ENCODE results near the gene USP3. TPM values are rescaled to one million over a fixed set of nuclear protein-coding genes. Genes with fewer than 3 reads are reported as not detected.

Gene USP3
- total and polyA plus RNA-seq, 2 donors (not counting 3 experiments of a cell fraction or from before 2014, with no cell fraction given), result 18.8 to 52.4 TPM

DNA sequence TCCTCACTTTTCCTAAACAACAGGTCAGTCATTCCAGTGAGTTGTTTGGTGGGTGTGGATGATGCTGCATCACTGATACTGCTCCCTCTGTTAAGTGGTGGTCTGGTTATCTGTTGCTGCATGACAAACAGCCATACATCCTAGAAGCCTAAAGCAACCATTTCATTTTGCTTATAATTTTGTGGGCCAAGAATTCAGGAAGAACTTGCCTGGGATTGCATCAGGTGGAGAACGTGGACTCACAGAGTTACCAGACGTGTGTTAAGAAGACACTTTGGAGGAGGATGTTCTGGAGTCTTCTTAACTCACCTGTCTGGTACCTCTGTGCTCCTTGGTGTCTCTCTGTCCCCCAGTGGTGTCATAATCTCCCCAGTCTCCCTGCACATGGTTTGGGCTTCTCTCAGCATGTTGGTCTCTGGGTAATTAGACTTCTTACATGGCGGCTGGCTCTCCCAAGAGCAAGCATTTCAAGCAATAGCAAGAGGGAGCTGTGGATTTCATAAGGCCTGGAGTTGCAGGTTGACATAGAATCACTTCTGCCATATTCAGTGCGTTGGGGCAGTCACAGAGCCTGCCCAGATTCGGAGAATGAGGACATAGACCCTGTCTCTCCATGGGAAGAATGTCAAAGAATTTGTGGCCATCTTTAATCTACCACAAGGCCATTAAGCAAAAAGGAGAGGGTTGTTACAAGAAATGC, 20.1 kb downstream of the USP3 start:
- ChIA-PET POLR2A (no interaction called here), CTCF (interaction anchor here (0.8 to 1.9 kb wide), 3 partner anchors 9 to 37 kb away, joined by 3 to 7 read pairs (median 5); no protein-coding TSS in a partner anchor)
- intact Hi-C loops (cut with micrococcal nuclease), result no loop called here
- no peak overlapping the region for H3K27ac ChIP-seq (ENCODE audit: insufficient read depth, low read depth, low read length)
- H3K9me1 ChIP-seq (replicated peaks; ENCODE audit: control insufficient read depth, extremely low read depth, insufficient read depth, low read length), result no peaks in the 10 kb centered on the region
- no peaks in the 10 kb centered on the region for H3K36me3 ChIP-seq (ENCODE audit: control insufficient read depth in 2 of 2, extremely low read depth in 1 of 2, insufficient read depth in 2 of 2, low read length in 2 of 2)
- peaks cover 10% of the 10 kb centered on the region for H3K4me1 ChIP-seq (ENCODE audit: control insufficient read depth, extremely low read depth, insufficient read depth, low read length)
- peaks cover 97% of the 10 kb centered on the region for H3K79me2 ChIP-seq (ENCODE audit: control insufficient read depth, insufficient read depth, low read length)
- H4K20me1 ChIP-seq (replicated peaks; ENCODE audit: control insufficient read depth, extremely low read depth, insufficient read depth, low read length), result peaks cover 4% of the 10 kb centered on the region
- H3K27me3 ChIP-seq (ENCODE audit: control insufficient read depth in 2 of 2, insufficient read depth in 2 of 2, low read length in 2 of 2), result no peaks in the 10 kb centered on the region
- FAIRE-seq (no peak), DNase-seq (ENCODE audit: low read depth, low spot score) (no peak)
- dilution Hi-C loops (cut with MboI; ENCODE audit: extremely low pct_ligation_motif_present, low sequenced_read_pairs), result no loop called here
- H3K4me2 ChIP-seq (ENCODE audit: insufficient read depth, low read length), result no peak overlapping the region
- no peak overlapping the region for H3K9ac ChIP-seq (replicated peaks; ENCODE audit: extremely low read depth, insufficient read depth, low read length)
- no peak overlapping the region for H2AFZ ChIP-seq (ENCODE audit: low read depth, low read length)
- no TSS peak for BruUV-seq (replicated peaks)
- H3K4me3 ChIP-seq (replicated peaks in 1 of 3; ENCODE audit: insufficient read depth in 1 of 3, low read depth in 1 of 3, low read length in 3 of 3), result no peak overlapping the region
- no peaks in the 10 kb centered on the region for H3K9me3 ChIP-seq (replicated peaks; ENCODE audit: control insufficient read depth, insufficient read depth, low read length)
- TF ChIP-seq JUN (IDR thresholded peaks at IDR 0.05; ENCODE audit: borderline replicate concordance, insufficient read depth, insufficient read length, low read depth) (no peak), GATA2 (IDR thresholded peaks at IDR 0.05; ENCODE audit: insufficient read depth, insufficient read length, low read depth, low read length) (no peak), FOS (IDR thresholded peaks at IDR 0.05; ENCODE audit: borderline replicate concordance, insufficient read depth, low read length) (no peak), MYC (IDR thresholded peaks at IDR 0.05; ENCODE audit: low read depth, low read length) (no peak), POLR2AphosphoS5 (IDR thresholded peaks at IDR 0.05; ENCODE audit: insufficient read depth, low read depth, low read length) (no peak), POLR2A (IDR thresholded peaks at IDR 0.05; ENCODE audit: low read depth, low read length) (no peak), CTCF (IDR thresholded peaks at IDR 0.05; ENCODE audit: extremely low read depth in 1 of 2, insufficient read depth in 1 of 2, low read depth in 1 of 2, low read length in 2 of 2) (no peak), EZH2 (IDR thresholded peaks at IDR 0.05; ENCODE audit: borderline replicate concordance, low read depth, low read length, severe bottlenecking) (no peak)
- TF ChIP-seq, protein P1, sequence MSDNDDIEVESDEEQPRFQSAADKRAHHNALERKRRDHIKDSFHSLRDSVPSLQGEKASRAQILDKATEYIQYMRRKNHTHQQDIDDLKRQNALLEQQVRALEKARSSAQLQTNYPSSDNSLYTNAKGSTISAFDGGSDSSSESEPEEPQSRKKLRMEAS (IDR thresholded peaks at IDR 0.05; ENCODE audit: insufficient read depth, insufficient read length), result no peak

Data from endothelial cell of umbilical vein (primary cell).